SK-N-DZ (cell line): Measurements from ENCODE around the gene CLCA2. TPM values are rescaled to one million over a fixed set of nuclear protein-coding genes. Genes with fewer than 3 reads are reported as not detected.

ENCODE experiments used
- DNase-seq: peaks from one replicate; pipeline ENCODE4 v3.0.0-alpha.2; 2015; ENCODE audit warnings: low spot score
- polyA plus RNA-seq, 2 experiments: library from polyadenylated mRNA; depleted of rRNA; stranded (reverse); fragments of >200 nt; gene quantifications; 2 replicates each; pipeline ENCODE4 v1.2.3, GENCODE V29; 2014

The CLCA2 gene, protein sequence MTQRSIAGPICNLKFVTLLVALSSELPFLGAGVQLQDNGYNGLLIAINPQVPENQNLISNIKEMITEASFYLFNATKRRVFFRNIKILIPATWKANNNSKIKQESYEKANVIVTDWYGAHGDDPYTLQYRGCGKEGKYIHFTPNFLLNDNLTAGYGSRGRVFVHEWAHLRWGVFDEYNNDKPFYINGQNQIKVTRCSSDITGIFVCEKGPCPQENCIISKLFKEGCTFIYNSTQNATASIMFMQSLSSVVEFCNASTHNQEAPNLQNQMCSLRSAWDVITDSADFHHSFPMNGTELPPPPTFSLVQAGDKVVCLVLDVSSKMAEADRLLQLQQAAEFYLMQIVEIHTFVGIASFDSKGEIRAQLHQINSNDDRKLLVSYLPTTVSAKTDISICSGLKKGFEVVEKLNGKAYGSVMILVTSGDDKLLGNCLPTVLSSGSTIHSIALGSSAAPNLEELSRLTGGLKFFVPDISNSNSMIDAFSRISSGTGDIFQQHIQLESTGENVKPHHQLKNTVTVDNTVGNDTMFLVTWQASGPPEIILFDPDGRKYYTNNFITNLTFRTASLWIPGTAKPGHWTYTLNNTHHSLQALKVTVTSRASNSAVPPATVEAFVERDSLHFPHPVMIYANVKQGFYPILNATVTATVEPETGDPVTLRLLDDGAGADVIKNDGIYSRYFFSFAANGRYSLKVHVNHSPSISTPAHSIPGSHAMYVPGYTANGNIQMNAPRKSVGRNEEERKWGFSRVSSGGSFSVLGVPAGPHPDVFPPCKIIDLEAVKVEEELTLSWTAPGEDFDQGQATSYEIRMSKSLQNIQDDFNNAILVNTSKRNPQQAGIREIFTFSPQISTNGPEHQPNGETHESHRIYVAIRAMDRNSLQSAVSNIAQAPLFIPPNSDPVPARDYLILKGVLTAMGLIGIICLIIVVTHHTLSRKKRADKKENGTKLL
- polyA plus RNA-seq (2014; cell fraction: cytosol; rRNA removed) = not detected in 2 replicates
- polyA plus RNA-seq (2014; cell fraction: nucleus; rRNA removed) = not detected in 2 replicates

DNA sequence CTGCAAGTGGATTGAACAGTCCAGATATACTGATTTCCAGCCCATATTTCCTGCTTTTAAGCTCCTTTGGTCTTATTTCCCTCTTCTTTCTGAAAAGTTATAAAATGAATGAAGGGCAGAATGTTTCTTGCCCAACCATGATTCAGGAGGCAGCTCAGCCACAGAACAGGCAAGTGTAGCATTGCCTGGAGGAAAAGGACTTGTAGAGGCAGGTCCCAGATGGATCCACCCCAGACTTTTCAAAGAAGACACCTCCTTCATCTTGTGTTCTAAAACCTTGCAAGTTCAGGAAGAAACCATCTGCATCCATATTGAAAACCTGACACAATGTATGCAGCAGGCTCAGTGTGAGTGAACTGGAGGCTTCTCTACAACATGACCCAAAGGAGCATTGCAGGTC is at the start of gene CLCA2:
Gene CLCA2 (plus strand): TSS at position 299 of the 400 bp plus-strand sequence. CDS start 77 bp downstream, at position 376.
- no peak for DNase-seq

DNA sequence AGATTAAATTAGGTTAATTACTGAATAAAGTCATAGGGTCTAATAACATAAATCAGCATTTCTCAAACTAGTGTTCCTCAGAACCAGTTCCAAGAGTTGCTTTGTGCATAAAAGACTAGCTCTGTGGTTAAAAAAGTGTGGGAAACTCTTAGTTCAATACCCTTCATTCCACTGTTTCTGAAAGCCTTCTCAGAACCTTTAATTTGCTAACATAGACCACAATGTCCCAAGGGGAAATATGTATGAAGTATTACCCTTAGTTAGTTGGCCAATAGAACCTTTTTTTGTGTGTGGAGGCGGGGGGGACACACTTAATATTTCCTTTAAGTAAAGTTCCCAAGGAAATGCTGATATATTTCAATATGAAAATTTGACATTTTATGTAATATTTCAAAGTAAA is 48.3 kb upstream of the CLCA2 start:
- DNase-seq = no peak

DNA sequence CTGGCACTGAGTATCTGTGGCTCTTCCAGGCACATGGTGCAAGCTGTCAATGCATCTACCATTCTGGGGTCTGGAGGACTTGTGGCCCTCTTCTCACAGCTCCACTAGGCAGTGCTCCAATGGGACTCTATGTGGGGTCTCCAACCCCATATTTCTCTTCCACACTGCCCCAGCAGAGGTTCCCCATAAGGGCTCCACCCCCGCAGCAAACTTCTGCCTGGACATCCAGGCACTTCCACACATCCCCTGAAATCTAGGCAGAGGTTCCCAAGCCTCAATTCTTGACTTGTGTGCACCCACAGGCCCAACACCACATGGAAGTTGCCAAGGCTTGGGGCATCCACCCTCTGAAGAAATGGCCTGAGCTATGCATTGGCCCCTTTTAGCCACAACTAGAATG is 46.6 kb upstream of the CLCA2 start:
- no peak for DNase-seq

DNA sequence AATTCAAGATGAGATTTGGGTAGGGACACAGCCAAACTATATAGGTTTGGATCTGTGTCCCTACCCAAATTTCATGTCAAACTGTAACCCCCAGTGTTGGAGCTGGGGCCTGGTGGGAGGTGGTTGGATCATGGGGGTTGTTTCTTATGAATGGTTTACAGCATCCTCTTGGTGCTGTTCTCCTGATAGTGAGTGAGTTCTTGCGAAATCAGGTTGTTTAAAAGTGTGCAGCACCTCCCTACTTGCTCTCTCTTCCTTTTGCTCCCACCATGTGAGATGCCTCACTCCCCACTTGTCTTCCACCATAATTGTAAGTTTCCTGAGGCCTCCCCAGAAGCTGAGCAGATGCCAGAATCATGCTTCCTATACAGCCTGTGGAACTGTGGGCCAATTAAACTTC is 45.2 kb upstream of the CLCA2 start:
- no peak for DNase-seq

DNA sequence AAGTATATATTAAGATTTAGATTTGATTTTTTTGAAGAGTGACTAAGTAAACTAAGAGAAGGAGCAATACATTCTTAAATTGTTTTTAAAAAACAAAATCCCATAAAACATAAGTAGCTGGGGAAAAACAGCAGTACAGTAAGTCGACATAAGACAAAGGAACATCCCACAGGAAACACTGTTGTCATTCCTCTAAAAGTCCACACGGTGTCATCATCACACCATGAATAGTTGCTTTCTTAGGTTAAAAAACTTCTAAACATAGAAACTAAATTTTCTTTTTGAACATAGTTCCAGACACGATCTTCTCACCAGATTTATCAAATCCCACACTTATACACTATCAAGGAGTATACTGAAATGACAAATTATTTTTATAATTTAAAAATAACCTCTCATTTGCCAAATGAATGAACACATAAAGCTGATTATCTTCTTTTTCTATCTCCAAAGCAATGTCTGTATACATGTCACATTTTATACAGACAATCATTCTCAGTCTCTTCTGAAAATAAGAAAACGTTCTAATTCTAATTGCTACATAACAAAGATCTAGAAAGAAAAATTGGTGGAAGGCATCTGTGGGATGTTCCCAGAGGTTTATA is 43.6 kb upstream of the CLCA2 start:
- peak; percentile 49 for DNase-seq

DNA sequence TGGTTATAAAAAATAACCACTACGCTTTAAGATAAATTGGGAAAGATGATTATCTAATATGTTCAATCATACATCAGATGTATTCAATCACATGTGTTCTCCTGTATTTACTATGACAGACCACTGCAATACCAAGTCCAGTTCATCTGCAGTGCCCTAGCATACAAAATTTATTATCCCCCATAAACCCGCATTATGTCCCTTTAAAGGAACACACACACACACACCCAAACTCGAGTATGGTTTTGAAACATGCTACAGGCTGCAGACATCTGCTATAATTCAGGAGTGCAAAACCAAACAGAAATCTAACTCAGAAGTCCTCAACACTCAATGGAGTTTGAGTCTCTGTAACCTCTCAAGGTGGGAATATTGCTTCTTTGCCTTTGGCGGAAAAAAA is 42.7 kb upstream of the CLCA2 start:
- no peak for DNase-seq

DNA sequence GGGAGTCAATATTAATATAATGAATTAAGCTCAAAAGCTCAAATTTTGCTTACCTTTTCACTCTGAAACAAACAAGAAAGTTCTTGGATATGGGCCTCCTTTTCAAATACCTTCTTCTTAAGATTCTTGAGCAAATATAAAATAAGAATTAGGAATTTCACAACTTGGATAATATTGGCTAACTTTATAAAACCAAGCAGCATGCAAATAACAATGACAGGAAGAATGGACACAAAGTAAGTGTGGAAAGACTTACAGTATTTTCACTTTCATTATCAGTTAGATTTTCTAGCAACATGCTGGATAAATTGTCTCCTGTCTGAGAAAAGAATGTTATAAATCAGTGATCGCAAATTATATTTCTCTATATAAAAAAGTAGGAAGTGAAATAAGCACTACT is 41.1 kb upstream of the CLCA2 start:
- DNase-seq = no peak

DNA sequence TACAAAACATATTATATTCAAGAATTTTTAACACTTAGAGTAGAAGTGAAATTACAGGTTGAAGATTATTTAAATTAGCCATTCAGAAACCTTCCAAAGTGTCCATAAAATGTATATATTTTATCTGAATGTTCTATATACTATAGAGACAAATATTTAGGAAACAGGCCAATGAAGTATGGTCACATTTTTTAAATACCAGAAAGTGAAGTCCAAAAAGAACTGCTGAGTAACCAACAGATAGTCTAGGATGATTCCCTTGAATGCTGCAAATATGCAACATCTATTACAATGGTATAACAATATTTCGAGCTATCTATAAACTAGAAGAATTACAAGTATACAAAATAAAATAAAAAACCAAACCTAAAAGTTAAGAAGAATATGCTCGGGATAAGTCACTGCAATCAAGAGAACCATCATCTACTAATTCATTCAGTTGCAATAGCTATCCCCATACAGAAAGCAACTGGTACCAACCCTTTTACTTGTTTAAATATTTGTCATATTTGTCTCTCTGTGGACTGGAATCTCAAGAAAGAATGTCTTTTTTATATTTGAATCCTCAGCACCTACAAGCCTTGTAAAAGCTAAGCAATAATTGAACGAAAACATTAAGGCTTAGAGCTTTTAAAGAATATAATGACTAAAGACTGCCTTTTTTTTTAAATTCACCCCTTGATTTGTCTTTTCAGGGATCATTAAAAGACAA is 35.9 kb upstream of the CLCA2 start:
- no peak for DNase-seq

DNA sequence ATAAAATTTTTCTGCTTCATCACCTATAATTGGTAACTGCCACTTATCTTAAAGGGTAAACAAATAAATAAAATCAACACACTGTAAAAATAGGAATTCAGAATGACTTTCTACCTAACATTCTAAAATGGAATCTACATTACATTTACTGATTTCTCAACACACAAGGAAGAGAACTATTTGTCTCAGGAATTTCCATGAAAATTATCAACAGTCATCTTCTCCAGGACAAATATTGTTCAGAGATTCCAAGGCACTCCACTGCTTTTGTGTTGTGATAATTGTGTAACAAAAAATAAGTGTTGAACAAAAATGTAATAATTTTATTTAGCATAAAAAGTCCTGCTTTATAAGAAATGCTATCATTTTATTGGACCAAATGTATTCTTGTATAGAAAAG is 35.2 kb upstream of the CLCA2 start:
- DNase-seq = no peak

DNA sequence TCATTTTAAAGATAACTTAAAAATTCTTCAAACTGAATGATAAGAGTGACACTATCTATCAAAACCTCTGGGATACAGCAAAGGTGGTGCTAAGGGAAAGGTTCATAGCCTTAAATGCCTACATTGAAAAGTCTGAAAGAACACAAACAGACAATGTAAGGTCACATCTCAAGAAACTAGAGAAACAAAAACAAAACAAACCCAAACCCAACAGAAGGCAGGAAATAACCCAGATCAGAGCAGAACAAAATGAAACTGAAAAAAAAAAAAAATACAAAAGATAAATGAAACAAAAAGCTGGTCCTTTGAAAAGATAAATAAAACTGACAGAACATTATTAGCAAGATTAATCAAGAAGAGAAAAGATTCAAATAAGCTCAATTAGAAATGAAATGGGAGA is 34.7 kb upstream of the CLCA2 start:
- DNase-seq = no peak

DNA sequence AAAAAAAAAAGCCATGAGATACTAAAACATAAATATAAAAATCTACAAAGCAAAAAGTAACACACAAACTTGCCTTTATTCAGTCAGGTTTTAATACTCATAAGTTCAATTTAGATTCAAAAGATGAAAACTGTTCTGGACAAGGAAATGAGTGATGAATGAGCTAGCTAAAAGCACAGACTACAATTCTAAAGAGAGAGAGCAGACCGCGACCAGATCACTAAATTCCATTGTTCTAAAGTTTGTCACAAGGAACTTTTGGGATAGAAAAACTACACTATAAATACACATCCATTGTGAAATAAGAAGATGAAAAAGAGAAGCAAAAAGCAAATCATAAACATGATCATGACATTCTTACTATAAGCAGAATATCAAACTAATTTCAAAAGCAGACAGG is 29.6 kb upstream of the CLCA2 start:
- no peak for DNase-seq

DNA sequence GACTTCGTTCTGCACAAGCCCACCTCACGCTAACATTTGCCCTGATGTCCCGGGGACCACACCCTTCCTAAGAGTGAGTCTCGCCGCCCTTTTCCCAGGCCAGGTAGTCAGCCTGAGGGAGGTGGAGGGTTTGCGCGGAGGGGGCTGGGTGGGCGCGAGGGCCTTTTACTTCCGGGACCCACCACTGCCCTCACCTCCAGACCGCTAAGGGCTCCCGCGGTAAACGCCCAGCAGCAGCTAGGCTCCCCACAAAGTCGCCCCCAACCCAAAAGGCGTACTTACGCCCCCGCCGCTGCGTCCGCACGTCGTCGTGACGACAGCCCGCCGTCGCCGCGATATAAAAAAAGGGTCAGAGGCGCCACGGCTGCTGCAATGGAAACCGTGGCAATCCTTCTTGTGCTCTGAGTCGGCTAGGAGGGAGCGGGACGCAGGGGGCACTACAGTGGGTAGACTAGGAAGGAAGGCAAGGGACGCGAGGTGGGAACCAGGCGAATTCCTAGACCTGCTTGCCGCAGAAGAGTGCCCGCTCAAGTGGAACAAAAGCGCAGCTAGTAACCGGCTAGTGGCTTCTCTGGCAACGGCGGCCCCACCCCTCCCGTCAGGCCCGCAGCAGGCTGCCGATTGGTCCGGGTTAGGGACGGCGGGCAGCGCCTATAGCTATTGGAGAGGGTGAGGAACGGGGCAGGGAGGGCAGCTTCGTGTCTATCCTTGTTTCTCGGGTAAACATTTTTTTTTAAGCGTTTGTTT is 28.0 kb upstream of the CLCA2 start, which contains the start of gene ODF2L:
Gene ODF2L (minus strand): TSS at position 573 of the 747 bp plus-strand sequence. CDS start 9,296 bp downstream, outside the sequence.
- peak; percentile 76 for DNase-seq

DNA sequence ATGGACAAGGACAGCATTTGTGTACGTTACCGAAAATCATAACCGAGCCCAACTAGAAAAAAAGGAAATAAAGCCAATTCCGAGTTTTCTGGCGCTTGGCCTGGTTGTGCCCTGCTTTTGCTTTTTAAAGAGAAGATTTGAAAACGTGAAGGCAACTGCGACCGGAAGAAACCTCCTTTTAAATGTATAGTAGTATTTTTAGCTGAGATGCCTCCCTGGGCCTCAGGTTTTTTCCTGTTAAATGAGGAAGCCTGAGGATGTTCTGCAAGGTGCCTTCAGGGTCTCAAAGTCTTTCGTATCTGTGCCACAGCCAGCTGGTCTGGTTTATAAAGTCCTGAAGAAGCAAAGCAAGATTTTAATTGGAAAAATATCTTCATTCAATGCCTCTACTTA is 27.5 kb upstream of the CLCA2 start:
- DNase-seq = no peak

DNA sequence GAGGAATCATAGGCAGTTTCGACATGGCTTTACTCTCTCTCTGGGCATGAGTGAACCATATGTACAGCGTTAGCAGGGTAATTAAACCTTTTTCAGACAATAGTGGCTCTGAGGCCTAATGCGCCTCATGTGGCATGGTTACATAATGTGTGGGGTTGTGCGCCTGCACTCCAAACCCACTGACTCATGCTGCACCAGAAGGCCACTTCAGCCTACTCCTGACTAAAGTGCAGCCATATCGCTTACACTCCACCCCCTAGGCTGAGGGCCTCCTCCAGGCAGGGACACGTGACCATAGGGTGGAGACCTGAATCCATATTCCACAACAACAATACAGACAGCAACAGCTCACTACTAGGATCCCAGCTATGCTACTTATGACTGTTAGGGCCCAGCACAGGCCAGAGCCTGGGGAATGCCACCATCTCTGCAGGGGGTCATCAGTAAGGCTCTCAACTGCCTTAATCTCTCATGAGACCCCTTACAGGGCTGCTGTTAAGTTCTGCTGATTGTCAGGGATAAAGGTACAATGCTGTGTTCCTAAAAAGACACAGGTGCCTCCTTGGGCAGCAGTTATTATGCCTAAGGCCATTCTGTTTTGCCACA is 14.5 kb upstream of the CLCA2 start:
- peak; percentile 2 for DNase-seq

DNA sequence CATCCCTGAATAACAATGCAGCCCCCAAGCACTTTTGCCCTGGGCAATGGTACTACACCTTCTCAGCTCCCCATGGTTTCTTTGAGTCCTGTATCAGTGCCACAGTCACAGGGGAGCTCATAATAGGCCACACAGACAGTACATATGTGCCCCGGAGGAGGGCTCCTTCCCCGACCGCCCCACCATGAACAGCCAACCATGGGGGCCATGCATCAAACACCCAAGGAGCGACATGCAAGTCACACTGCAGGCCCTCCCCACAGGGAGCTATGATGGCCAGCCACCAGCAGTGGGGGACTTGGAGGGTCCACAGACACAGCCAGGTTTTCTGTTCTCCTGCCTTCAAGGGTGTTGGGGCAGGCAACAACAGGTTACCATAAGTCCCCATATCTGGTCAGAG is 13.1 kb upstream of the CLCA2 start:
- DNase-seq = no peak

DNA sequence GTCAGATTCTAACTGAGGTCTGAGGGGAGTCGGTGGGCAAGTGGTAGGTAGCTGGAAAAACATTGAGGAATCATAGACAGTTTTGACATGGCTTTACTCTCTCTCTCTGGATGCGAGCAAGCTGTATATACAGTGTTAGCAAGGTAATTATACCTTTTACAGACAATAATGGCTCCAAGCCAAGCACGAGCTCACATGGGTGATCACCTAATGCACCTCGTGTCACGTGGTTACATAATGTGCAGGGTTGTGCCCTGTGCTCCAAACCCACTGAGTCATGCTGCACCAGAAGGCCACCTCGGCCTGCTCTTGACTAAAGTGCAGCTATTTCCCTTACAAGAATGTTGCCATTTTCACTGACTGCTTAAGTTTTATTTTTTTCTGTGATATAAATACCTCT is 7.6 kb upstream of the CLCA2 start:
- no peak for DNase-seq

DNA sequence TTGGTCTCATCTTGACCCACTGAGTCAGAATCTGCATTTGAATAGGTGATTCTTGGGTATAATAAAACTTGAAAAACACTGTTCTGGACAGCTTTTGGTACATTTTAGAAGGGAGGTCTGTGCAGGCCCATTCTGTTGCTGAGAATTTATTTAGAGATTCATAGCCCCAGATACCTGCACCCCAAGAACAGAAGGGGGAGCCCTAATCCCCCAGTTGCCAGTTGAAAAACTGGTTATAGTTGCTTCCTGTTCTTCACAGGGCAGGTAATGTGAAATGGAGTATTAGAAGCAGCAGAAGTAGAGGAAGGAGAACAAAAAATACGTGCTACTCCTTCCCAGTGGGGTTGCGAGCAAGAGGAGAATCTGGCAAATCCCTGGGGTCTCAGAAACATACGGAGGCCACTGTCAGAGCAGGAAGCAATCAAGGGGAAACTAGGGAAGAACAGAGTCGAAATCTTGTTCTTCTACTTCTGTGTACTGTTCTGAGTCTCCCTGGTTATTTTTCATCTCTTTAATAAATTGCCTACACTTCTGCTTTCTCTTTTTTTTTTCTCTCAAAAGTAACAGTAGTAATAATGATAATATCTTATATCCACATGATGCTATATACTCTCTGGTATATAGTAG is 4.6 kb upstream of the CLCA2 start:
- DNase-seq = no peak

DNA sequence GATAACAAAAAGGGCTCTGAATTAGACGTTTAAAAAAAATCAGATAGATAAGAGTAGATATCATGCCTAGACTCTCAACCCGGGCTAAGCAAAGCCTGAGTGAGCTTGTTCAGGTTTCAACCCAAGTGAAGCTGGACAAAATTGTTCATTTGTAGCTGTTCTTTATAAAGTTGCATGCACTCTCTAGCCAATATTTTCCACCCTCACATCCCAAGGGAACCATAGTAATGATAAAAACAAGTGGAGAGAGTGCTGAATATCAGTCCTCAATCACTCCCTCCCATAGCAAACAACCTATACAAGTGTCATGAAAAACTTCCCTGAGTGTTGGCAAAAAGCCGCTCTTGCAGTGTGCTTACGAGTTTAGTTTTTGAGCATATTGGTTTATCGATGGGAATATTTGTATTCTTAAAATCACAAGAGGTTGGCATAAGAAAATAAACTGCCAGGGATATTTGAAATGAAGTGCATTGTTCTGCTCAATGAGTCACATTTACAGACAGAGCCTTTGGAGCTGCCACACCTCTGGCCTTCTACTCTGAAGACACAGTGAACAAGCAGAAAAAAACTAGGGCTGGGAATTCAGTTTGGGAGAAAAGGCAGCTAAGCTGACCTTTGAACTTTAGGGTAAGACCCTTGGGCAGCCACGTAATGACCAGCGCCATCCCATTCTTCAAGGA is 2.2 kb upstream of the CLCA2 start:
- DNase-seq = no peak

DNA sequence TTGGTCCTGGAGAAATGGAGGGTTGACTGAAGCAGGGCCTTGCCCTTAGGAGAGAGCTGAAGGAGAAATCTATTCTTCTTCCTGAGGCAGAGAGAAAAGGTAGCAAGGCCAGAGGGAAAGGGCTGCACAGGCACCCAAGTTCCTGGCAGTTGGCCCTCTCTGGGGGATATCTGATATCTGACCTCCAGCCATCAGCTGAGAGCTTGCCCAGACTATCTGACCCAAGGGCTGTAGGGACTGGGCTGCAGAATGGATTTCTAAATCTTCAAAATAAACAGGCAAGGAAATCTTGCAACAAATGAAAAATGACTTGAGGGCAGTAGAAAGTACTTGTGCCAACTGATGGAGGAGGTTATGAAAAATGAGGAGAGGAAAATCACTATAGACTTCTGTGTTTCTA is 498 bp upstream of the CLCA2 start:
- no peak for DNase-seq
